Mucosa of stomach (tissue), 1 donor: ENCODE data around the gene C19orf53.

Source experiments
- H3K27me3 ChIP-seq: one replicate; pipeline ENCODE4 v1.7.0; 2013; ENCODE audit warnings: mild to moderate bottlenecking, low read length; ENCODE audit not compliant: control insufficient read depth, insufficient read depth
- H3K36me3 ChIP-seq: one replicate; pipeline ENCODE4 v1.7.0; 2013; ENCODE audit warnings: low read length; ENCODE audit not compliant: control insufficient read depth, insufficient read depth
- H3K4me1 ChIP-seq: one replicate; pipeline ENCODE4 v1.7.0; 2013; ENCODE audit warnings: mild to moderate bottlenecking, low read length; ENCODE audit not compliant: control insufficient read depth, insufficient read depth
- H3K4me3 ChIP-seq: one replicate; pipeline ENCODE4 v1.7.0; 2013; ENCODE audit warnings: low read length
- H3K9ac ChIP-seq: one replicate; pipeline ENCODE4 v1.7.0; 2013; ENCODE audit warnings: mild to moderate bottlenecking, low read length, moderate library complexity
- H3K9me3 ChIP-seq: one replicate; pipeline ENCODE4 v1.7.0; 2013; ENCODE audit warnings: mild to moderate bottlenecking, low read length, moderate library complexity; ENCODE audit not compliant: control insufficient read depth
- donor health status: Pancreatic carcinoma.

The C19orf53 gene

GRCh38 chr19:13804830-13805683, 30.8 kb downstream of the C19orf53 start:
- no peak overlapping the region for H3K4me3 ChIP-seq
- H3K4me1 ChIP-seq = peaks cover 5% of the 10 kb centered on the region
- H3K9ac ChIP-seq = no peak overlapping the region
- H3K9me3 ChIP-seq = no peaks in the 10 kb centered on the region
- H3K27me3 ChIP-seq = no peaks in the 10 kb centered on the region
- H3K36me3 ChIP-seq = no peaks in the 10 kb centered on the region

GRCh38 chr19:13806728-13807127, 32.5 kb downstream of the C19orf53 start:
- peaks cover 5% of the 10 kb centered on the region for H3K4me1 ChIP-seq
- H3K9ac ChIP-seq = no peak overlapping the region
- H3K27me3 ChIP-seq = no peaks in the 10 kb centered on the region
- no peaks in the 10 kb centered on the region for H3K36me3 ChIP-seq
- no peaks in the 10 kb centered on the region for H3K9me3 ChIP-seq
- no peak overlapping the region for H3K4me3 ChIP-seq

GRCh38 chr19:13807421-13808021, 33.3 kb downstream of the C19orf53 start:
- Histone ChIP-seq H3K4me1 (peaks cover 5% of the 10 kb centered on the region), H3K36me3 (no peaks in the 10 kb centered on the region), H3K9me3 (no peaks in the 10 kb centered on the region), H3K27me3 (no peaks in the 10 kb centered on the region), H3K4me3 (no peak overlapping the region), H3K9ac (no peak overlapping the region)

GRCh38 chr19:13808856-13809255, 34.6 kb downstream of the C19orf53 start:
- Histone ChIP-seq H3K4me3 (no peak overlapping the region), H3K36me3 (no peaks in the 10 kb centered on the region), H3K4me1 (no peaks in the 10 kb centered on the region), H3K9me3 (no peaks in the 10 kb centered on the region), H3K27me3 (no peaks in the 10 kb centered on the region), H3K9ac (no peak overlapping the region)

- H3K9me3 ChIP-seq = no peaks in the 10 kb centered on the region
- H3K36me3 ChIP-seq = no peaks in the 10 kb centered on the region
- H3K4me3 ChIP-seq = no peak overlapping the region
- no peak overlapping the region for H3K9ac ChIP-seq
- H3K4me1 ChIP-seq = peaks cover 5% of the 10 kb centered on the region
- no peaks in the 10 kb centered on the region for H3K27me3 ChIP-seq
These were observed 38.3 kb downstream of the C19orf53 start for GRCh38 chr19:13812544-13812943.

GRCh38 chr19:13813147-13813546, 38.9 kb downstream of the C19orf53 start:
- H3K27me3 ChIP-seq = no peaks in the 10 kb centered on the region
- no peak overlapping the region for H3K9ac ChIP-seq
- peaks cover 7% of the 10 kb centered on the region for H3K4me1 ChIP-seq
- no peak overlapping the region for H3K4me3 ChIP-seq
- H3K9me3 ChIP-seq = no peaks in the 10 kb centered on the region
- no peaks in the 10 kb centered on the region for H3K36me3 ChIP-seq

- Histone ChIP-seq H3K4me3 (no peak overlapping the region), H3K27me3 (no peaks in the 10 kb centered on the region), H3K9me3 (no peaks in the 10 kb centered on the region), H3K36me3 (no peaks in the 10 kb centered on the region), H3K4me1 (peaks cover 7% of the 10 kb centered on the region), H3K9ac (no peak overlapping the region)
These were observed 40.3 kb downstream of the C19orf53 start for GRCh38 chr19:13814550-13814949.

GRCh38 chr19:13817018-13817614, 42.9 kb downstream of the C19orf53 start:
- H3K27me3 ChIP-seq = no peaks in the 10 kb centered on the region
- H3K4me3 ChIP-seq = peak overlapping the region; percentile 22
- peak overlapping the region; percentile 61 for H3K9ac ChIP-seq
- H3K9me3 ChIP-seq = no peaks in the 10 kb centered on the region
- peaks cover 7% of the 10 kb centered on the region for H3K4me1 ChIP-seq
- H3K36me3 ChIP-seq = no peaks in the 10 kb centered on the region

GRCh38 chr19:13817615-13818371, 43.5 kb downstream of the C19orf53 start:
- H3K27me3 ChIP-seq = no peaks in the 10 kb centered on the region
- H3K9ac ChIP-seq = peak overlapping the region; percentile 61
- peaks cover 7% of the 10 kb centered on the region for H3K4me1 ChIP-seq
- H3K36me3 ChIP-seq = no peaks in the 10 kb centered on the region
- peak overlapping the region; percentile 22 for H3K4me3 ChIP-seq
- H3K9me3 ChIP-seq = no peaks in the 10 kb centered on the region

GRCh38 chr19:13819238-13819637, 45.0 kb downstream of the C19orf53 start:
- Histone ChIP-seq H3K4me3 (no peak overlapping the region), H3K9me3 (no peaks in the 10 kb centered on the region), H3K27me3 (no peaks in the 10 kb centered on the region), H3K4me1 (peaks cover 7% of the 10 kb centered on the region), H3K36me3 (no peaks in the 10 kb centered on the region), H3K9ac (no peak overlapping the region)

- Histone ChIP-seq H3K27me3 (no peaks in the 10 kb centered on the region), H3K36me3 (no peaks in the 10 kb centered on the region), H3K4me3 (no peak overlapping the region), H3K9ac (no peak overlapping the region), H3K9me3 (no peaks in the 10 kb centered on the region), H3K4me1 (peaks cover 8% of the 10 kb centered on the region)
These were observed 47.0 kb downstream of the C19orf53 start for GRCh38 chr19:13821292-13821691.

GRCh38 chr19:13823256-13823655, 49.0 kb downstream of the C19orf53 start:
- H3K9ac ChIP-seq = no peak overlapping the region
- no peaks in the 10 kb centered on the region for H3K27me3 ChIP-seq
- H3K9me3 ChIP-seq = no peaks in the 10 kb centered on the region
- no peaks in the 10 kb centered on the region for H3K36me3 ChIP-seq
- H3K4me3 ChIP-seq = no peak overlapping the region
- H3K4me1 ChIP-seq = peaks cover 13% of the 10 kb centered on the region
